ENCODE results near the gene PSME1. TPM values are rescaled to one million over a fixed set of nuclear protein-coding genes. Genes with fewer than 3 reads are reported as not detected.
A peak's percentile ranks its signal among the peaks of the same experiment; 100 is the strongest.

Gene PSME1
- total and polyA plus RNA-seq, 2 of the 13 experiments (the other 11 are each of a cell fraction or from before 2014, with no cell fraction given), result 159 to 608 TPM

DNA sequence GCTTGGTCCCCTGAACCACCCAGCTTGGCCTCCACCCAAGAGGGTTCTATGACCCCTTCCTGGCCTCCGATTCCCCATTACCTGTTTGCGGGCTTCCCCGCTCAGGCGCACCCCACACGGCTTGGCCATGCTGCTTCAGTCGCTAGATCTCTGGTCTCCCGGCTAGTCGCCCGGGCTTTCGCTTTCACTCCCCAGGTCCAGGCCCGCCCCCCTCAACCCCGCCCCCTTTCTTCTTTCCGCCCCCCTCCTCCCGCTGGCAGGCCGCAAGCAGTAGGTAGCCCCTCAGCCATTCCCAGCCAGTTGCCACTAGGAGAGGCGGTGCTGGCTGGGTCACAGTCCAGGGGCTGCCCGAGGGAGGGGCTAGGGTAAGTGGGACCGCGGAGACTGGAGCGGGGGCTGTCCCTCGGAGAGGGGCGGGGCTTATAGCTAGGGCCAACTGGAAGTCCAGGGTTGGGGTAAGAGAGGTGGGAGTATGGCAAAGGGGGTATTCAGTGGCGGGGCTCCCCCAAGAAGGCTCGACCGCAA is 10.5 kb downstream of the PSME1 start, which contains the start of gene PSME2 (continued):
- TF ChIP-seq, protein P1, sequence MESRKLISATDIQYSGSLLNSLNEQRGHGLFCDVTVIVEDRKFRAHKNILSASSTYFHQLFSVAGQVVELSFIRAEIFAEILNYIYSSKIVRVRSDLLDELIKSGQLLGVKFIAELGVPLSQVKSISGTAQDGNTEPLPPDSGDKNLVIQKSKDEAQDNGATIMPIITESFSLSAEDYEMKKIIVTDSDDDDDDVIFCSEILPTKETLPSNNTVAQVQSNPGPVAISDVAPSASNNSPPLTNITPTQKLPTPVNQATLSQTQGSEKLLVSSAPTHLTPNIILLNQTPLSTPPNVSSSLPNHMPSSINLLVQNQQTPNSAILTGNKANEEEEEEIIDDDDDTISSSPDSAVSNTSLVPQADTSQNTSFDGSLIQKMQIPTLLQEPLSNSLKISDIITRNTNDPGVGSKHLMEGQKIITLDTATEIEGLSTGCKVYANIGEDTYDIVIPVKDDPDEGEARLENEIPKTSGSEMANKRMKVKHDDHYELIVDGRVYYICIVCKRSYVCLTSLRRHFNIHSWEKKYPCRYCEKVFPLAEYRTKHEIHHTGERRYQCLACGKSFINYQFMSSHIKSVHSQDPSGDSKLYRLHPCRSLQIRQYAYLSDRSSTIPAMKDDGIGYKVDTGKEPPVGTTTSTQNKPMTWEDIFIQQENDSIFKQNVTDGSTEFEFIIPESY (CRISPR knock-in tag; IDR thresholded peaks at IDR 0.05), result peak; percentile 25; the same call in 1 of the 2 replicates
- TF ChIP-seq ZFP62 (CRISPR knock-in tag; IDR thresholded peaks at IDR 0.05), result no peak
- TF ChIP-seq REL (CRISPR knock-in tag; conservative IDR thresholded peaks at IDR 0.05), result no peak
- no peak for TF ChIP-seq THYN1 (CRISPR knock-in tag; IDR thresholded peaks at IDR 0.05; ENCODE audit: borderline replicate concordance, low read depth)
- TF ChIP-seq ZNF616 (CRISPR knock-in tag; IDR thresholded peaks at IDR 0.05; ENCODE audit: low read depth), result 0 out of 2 replicates have a peak, but pooled peaks have one; percentile 87
- peak; percentile 81 for TF ChIP-seq YY1 (IDR thresholded peaks at IDR 0.05; ENCODE audit: insufficient read depth, insufficient replicate concordance, low read depth, low read length)
- no peak for TF ChIP-seq ZBTB39 (CRISPR knock-in tag; IDR thresholded peaks at IDR 0.05)
- TF ChIP-seq ZNF678 (CRISPR knock-in tag; IDR thresholded peaks at IDR 0.05), result peak; percentile 54; the same call in 1 of the 2 replicates
- TF ChIP-seq FOXK1 (CRISPR knock-in tag; IDR thresholded peaks at IDR 0.05; ENCODE audit: borderline replicate concordance, low read depth), result peak; percentile 67; the same call in 1 of the 2 replicates
- TF ChIP-seq JARID2 (CRISPR knock-in tag; IDR thresholded peaks at IDR 0.05; ENCODE audit: insufficient replicate concordance), result no peak
- peak; percentile 9; the same call in 1 of the 2 replicates for TF ChIP-seq YEATS2 (CRISPR knock-in tag; IDR thresholded peaks at IDR 0.05; ENCODE audit: borderline replicate concordance)
- TF ChIP-seq RFX5 (IDR thresholded peaks at IDR 0.05; ENCODE audit: low read depth, low read length), result no peak
- no peak for TF ChIP-seq ZNF562 (CRISPR knock-in tag; IDR thresholded peaks at IDR 0.05; ENCODE audit: borderline replicate concordance)
- TF ChIP-seq, protein P2, sequence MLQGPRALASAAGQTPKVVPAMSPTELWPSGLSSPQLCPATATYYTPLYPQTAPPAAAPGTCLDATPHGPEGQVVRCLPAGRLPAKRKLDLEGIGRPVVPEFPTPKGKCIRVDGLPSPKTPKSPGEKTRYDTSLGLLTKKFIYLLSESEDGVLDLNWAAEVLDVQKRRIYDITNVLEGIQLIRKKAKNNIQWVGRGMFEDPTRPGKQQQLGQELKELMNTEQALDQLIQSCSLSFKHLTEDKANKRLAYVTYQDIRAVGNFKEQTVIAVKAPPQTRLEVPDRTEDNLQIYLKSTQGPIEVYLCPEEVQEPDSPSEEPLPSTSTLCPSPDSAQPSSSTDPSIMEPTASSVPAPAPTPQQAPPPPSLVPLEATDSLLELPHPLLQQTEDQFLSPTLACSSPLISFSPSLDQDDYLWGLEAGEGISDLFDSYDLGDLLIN (CRISPR knock-in tag; IDR thresholded peaks at IDR 0.05; ENCODE audit: borderline replicate concordance), result no peak
- TF ChIP-seq ZNF431 (CRISPR knock-in tag; IDR thresholded peaks at IDR 0.05; ENCODE audit: borderline replicate concordance, low read depth), result no peak
- no peak for TF ChIP-seq PREB (CRISPR knock-in tag; IDR thresholded peaks at IDR 0.05)
- TF ChIP-seq ZFYVE20 (CRISPR knock-in tag; IDR thresholded peaks at IDR 0.05; ENCODE audit: borderline replicate concordance, low read depth), result no peak
- TF ChIP-seq HINFP (CRISPR knock-in tag; IDR thresholded peaks at IDR 0.05; ENCODE audit: low read depth), result no peak
- peak; percentile 80; the same call in 1 of the 2 replicates for TF ChIP-seq ZNF333 (CRISPR knock-in tag; IDR thresholded peaks at IDR 0.05; ENCODE audit: borderline replicate concordance)

Data from HepG2 (cell line).